Activated CD8-positive, alpha-beta memory T cell treated with anti-CD3 and anti-CD28 coated beads for 24 hours (primary cell): ENCODE measurements around the gene ELP2.
"Not testable (repeated sequence)": the region's sequence is repeated elsewhere in the genome, so short reads cannot be mapped to it uniquely, and the experiment has no call there.

ENCODE experiments used
- DNase-seq: peaks from one replicate; pipeline ENCODE4 v3.0.0-alpha.2; 2020

Gene ELP2, protein sequence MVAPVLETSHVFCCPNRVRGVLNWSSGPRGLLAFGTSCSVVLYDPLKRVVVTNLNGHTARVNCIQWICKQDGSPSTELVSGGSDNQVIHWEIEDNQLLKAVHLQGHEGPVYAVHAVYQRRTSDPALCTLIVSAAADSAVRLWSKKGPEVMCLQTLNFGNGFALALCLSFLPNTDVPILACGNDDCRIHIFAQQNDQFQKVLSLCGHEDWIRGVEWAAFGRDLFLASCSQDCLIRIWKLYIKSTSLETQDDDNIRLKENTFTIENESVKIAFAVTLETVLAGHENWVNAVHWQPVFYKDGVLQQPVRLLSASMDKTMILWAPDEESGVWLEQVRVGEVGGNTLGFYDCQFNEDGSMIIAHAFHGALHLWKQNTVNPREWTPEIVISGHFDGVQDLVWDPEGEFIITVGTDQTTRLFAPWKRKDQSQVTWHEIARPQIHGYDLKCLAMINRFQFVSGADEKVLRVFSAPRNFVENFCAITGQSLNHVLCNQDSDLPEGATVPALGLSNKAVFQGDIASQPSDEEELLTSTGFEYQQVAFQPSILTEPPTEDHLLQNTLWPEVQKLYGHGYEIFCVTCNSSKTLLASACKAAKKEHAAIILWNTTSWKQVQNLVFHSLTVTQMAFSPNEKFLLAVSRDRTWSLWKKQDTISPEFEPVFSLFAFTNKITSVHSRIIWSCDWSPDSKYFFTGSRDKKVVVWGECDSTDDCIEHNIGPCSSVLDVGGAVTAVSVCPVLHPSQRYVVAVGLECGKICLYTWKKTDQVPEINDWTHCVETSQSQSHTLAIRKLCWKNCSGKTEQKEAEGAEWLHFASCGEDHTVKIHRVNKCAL

DNA sequence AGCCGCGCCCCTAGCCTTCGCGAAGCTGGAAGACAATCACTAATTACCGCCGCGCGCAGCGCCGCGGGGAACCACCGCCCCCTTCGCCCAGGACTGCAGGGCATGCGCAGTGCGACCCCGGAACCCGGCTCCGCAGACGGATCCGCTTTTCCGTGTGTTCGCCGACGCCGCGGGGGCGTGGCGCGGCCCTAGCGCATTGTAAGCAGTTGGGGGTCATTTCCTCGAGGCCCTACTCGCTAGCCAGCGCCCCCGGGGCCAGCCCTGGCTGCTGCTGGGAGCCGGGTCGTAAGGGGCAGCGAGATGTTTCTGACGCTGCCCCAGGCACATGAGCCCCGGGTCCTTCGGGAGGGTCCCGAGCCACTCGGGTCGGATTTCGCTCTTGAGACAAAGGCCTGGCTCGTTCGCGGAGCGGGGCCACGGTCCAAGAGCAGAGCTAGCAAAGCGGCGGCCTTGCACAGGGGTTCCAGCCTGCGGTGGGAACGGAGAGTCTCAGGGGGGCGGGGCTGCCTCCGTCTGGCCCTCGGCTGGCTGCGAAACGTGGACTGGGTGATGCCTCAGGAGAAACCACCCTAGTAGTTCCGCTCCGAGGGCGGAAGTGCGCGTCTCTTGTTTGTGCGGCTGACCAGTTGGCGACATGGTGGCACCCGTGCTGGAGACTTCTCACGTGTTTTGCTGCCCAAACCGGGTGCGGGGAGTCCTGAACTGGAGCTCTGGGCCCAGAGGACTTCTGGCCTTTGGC, at the start of gene ELP2, which contains the start of gene SLC39A6:
ELP2 (plus strand) TSS at position 600 of the 739 bp plus-strand sequence; CDS start at position 635, 35 bp downstream.
SLC39A6 (minus strand) TSS at position 41 of the 739 bp plus-strand sequence. CDS start 2,333 bp downstream, outside the sequence.
- DNase-seq = peak; percentile 98

DNA sequence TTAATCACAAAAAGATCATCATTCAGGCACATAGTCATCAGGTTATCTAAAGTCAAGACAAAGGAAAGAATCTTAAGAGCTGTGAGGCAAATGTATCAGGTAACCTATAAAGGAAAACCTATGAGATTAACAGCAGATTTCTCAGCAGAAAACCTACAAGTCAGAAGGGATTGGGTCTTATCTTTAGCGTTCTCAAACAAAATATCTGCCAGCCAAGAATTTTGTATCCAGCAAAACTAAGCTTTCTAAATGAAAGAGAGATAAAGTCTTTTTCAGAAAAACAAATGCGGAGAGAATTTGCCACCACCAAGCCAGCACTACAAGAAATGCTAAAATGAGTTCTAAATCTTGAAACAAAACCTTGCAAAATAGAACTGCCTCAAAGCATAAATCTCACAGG, 48.6 kb upstream of the ELP2 start:
- DNase-seq = not testable (repeated sequence)

DNA sequence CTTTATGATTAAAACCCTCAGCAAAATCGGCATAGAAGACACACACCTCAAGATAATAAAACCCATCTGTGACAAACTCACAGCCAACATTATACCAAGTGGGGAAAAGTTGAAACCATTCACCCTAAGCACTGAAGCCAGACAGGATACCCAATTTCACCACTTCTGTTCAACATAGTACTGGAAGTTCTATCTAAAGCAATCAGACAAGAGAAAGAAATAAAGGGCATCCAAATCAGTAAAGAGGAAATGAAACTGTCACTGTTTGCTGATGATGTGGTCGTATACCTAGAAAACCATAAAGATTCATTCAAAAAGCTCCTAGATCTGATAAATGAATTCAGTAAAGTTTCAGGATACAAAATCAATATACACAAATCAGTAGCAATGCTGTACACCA, 46.0 kb upstream of the ELP2 start:
- no peak for DNase-seq

DNA sequence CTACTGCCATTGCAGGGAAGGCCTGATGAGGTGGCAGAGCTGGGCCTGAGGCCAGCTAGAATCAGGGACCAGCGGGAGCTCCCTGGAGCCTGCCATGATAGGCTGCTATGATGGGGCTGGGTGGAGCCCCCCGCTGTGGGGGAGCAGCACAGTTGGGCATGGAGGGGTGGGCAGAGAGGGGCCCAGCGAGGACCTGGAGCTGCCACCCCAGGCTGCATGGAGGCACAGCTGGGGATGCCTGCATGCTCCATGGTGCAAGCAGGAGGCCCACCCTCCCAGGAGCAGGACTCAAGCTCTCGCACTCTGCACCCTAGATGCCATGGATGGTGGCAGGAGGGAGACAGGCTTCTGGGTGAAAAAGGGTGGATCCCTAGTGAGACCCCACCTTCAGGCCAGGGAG, 44.5 kb upstream of the ELP2 start:
- no peak for DNase-seq

DNA sequence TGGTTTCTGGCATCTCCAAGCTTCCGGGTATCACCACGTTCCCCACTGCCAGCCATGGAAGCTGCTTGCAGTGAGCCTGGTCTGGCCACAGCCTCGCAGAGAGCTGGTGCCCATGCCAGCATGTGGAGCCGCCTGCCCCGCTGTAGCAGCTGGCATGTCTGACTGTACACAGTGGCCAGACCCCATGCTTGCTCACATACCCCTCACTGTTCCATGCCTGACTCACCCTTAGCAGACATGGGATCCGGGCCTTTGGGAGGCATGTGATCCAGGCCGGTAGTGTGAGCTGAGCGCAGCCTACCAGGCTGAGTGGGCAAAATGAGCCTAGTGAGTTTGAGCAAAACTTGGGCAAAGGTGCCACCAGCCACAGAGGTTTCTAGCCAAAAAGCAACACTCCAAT, 43.5 kb upstream of the ELP2 start:
- no peak for DNase-seq

DNA sequence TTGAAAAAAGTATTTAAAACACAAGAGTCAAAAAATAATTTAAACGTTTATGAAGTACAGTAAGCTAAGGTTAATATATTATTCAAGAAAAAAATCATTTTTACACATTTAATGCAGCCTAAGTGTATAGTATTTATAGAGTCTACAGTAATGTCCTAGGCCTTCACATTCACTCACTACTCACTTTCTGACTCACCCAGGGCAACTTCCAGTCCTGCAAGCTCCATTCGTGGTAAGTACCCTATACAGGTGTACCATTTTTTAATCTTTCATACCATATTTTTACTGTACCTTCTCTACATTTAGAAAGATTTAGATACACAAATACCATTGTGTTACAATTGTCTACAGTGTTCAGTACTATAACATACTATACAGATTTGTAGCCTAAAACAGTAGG, 41.4 kb upstream of the ELP2 start:
- no peak for DNase-seq

DNA sequence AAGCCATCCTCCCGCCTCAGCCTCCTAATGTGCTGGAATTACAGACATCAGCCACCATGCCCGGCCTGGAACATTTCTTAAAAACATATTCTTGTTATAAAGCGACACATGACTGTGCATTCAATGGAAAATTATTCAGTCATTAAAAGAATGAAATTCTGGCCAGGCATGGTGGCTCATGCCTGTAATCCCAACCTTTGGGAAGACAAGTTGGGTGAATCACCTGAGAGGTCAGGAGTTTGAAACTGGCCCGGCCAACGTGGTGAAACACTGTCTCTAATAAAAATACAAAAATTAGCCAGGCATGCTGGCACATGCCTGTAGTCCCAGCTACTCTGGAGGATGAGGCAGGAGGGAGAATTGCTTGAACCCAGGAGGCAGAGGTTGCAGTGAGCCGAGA, 40.7 kb upstream of the ELP2 start:
- no peak for DNase-seq

DNA sequence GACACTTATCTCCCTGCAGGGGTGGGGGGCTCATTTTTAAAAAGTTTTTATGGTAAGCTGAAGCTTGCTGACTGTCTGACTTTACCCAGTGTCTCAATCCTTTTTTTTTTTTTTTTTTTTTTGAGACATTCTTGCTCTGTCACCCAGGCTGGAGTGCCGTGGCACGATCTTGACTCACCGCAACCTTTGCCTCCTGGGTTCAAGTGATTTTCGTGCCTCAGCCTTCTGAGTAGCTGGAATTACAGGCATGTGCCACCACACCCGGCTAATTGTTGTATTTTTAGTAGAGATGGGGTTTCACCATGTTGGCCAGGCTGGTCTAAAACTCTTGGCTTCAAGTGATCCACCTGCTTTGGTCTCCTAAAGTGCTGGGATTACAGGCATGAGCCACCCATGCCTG, 37.6 kb upstream of the ELP2 start:
- DNase-seq = not testable (repeated sequence)

DNA sequence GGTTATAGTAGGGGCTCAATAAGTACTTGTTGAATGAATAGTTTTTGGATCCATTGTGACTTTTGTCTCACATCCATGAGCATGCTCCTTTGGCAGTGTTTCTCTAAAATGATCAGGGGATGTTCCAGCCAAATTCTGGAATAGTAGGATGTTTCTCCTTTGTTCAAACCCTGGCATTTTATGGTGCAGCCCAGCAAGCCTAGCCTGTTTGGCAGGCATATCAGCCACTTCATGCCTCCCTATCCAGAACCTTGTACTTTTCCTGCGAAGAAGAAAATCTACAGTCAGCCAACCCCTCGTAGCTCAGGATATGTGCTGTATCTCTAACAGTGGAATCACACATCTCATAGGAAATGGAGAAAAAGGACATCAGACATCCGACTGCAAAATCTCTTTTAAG, 35.3 kb upstream of the ELP2 start:
- DNase-seq = no peak

DNA sequence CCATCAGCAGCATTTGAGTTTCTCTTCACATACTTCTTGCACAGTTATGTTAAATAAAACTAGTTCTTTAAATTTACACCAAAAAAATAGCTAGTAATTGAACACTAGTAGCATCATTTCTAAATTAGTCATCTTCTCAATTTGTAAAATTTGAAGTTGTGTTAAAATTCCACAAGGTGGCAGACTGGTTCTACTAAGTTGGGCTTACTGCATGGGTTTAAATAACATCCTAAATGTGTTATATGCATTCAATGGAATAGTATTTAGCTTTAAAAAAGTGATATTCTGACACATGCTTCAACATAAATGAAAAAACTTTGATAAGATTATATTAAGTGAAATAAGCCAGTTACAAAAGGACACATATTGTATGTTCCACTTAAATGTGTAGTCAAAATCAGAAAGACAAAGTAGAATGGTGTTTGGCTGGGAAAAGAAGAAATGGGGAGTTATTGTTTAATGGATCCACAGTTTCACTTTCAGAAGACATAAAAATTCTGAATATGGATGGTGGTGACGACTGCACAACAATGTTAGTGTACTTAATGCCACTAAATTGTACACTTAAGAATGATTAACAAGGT, 33.7 kb upstream of the ELP2 start:
- no peak for DNase-seq

DNA sequence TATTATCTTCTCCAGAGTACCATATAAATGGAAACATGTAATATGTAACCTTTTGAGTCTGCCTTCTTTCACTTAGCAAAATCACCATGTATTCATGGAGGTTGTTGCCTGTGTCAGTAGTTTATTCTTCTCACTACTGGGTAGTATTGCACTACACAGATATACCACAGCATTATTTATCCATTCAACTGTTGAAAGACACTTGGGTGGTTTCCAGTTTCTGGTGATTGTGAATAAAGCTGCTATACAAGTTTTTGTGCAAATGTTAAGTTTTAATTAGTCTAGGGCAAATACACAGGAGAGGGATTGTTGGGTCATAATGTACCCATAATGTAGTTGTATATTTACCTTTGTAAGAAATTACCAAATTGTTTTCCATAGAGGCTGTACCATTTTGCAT, 32.7 kb upstream of the ELP2 start:
- no peak for DNase-seq

DNA sequence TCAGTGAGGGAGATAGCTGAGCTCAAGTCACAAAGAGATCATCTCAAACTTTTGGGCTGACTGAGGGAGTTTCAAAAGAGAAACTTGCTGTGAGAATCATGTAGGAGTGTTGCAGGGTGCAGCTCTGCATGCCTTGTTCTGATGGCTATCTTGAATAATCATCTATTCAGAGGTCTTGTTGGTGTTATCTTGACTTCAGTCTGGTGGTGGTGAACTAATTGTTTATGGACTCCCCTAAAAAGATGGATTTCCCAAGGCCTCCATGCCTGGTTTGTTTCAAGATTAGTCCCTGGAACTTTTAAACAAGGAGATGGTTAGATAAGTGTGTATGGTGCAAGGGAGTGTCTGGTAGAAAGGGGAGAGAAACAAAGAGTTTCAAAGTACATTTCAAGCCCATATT, 30.4 kb upstream of the ELP2 start:
- DNase-seq = no peak

DNA sequence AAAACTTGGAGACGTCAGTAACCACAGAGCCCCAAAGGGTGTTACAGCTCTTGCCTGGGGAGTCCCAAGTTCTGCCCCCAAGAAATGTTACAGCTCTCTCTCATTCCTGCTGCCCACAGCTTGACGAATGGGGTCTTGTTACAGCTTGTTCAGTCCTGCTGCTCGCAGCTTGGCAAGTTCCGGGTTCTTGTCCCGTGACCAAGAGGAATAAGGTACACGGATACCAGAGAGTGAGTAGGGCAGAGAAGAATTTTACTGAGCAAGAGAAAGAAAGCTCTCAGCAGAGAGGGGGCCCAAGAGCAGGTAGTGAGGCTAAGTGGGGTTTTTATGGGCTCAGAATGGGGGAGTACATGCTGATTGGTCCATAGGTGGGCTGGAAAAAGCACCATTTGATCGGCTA, 27.8 kb upstream of the ELP2 start:
- no peak for DNase-seq

DNA sequence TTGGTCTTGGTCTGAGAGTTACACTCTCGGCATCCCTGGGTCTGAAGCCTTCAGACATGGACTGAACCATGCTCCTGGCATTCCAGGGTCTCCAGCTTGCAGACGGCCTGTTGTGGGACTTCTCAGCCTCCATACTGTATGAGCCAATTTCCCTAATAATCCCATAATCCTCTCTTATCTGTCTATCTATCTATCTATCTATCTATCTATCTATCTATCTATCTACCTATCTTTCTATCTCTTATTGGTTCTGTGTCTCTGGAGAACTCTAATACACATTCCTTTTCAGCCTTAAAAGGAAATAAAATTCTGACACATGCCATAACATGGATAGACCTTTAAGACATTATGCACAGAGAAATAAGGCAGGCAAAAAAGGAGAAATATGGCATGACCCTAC, 24.9 kb upstream of the ELP2 start:
- DNase-seq = no peak

DNA sequence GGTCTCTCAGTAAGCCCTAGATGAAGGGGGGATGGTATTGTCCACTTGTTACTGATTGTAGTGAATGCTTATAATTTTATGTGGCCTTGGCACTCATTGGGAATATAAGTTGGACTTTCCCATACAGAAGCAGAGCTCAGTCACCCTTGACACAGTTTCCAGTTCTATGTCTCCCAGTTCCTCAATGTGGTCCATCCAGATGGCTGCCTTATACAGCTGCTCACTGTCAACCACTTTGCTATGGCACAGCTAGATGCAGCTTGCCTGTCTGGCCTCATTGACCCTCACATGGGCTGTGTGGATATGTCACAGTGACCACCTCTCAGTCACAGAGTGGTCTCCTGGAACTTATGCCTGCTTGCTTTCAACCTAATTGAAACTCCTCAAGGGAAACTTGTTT, 22.2 kb upstream of the ELP2 start:
- no peak for DNase-seq

DNA sequence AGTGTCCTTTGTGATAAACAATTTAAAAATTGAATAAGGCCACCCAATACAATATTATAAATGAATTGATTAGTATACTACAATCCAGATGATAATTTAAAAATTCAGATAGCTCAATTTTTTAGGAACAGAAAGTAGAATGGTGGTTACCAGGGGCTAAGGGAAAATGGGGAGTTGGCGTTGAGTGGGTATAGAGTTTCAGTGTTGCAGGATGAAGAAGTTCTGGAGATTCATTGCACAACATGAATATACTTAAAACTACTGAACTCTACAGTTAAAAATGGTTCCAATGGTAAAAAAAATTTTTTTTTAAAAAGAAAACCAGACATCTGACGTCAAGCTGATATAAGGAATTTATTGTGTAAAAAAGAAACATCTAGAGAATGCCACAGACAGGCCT, 21.5 kb upstream of the ELP2 start:
- no peak for DNase-seq

DNA sequence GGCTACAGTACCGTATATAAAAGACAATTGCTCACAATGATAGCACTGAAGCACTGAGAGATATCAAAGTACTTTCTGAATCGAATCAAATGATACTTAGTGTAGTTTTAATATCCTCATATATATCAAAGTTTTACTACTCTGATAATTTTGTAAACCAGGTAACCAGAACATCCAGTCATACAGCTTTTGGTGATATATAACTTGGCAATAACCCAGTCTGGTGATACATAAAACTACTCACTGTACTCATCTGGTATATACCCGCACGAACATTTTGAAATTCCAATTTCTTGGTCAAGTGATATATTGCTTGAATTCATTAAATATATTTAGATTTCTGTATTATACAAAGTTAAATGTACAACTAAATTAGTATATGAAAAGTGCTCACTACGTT, 21.1 kb upstream of the ELP2 start:
- no peak for DNase-seq

DNA sequence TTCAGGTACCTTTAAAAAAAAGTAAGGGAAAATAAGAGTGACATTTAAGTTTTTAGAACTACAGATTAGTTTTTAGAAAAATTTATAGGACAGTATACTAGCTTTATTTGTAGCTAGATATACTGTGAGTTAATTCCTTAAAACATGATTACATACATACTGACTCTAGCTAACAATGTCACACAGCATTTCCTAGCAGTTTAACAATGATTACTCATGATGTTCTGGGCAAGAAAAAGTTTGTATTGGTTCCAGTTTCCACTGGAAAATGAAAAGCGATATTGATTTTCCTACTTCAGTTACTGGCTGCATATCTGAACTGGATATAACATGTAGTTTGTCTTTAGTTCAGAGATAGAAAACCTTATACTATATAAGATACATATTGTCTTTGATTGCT, 20.0 kb upstream of the ELP2 start:
- no peak for DNase-seq

DNA sequence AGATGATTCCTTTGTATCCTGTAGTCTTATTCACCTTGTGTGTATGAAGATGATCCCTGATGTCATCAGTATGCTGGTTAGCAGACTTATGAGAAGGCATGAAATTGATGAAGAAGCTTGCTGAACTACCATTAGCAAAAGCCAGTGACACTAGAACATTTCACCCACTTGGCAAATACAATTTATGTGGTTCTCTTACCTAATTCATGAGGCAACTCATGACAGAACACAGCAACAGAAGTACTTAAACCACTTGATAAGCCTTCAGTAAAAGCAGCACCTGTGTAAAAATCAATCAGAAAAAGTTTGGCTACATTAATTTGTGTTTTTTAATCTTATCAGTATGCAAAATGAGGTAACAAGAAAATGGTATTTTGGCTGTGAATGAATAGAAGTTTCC, 17.4 kb upstream of the ELP2 start:
- no peak for DNase-seq

DNA sequence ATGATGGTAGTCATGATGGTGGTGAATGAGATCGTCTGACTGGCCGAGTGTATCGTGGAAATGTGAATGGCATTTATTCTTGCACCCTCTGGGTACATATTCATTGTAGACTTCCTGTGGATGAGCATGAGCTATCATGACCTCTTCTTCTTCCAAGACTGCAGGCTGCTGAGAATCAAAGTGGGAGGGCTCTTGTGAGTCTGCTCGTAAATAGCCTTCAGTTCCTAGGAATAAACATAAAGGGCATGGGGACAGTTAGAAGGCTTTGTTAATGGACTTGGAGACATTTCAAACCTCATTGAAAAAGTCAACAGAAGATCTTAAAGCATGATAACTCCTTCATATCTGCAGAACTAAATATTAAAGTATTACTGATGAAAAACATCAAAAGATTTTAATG, 15.4 kb upstream of the ELP2 start:
- no peak for DNase-seq

DNA sequence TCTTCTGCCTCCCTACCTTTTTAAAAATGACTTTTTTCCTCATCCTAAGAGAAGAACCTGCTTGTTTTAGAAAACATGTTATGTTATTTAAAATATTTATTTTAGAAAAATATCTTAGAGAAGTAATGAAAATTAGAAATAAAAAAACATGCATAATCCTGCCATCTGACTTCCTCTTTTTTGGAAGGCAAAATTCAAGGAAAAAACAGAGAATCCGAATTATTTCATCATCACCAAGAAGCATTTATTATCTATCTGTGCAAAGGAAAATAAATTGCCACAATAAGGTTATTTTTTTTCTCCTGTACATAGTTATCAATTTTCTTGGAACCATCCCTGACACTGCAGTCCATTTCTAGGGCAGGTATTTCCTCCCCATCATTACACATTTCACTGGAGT, 15.0 kb upstream of the ELP2 start:
- no peak for DNase-seq

DNA sequence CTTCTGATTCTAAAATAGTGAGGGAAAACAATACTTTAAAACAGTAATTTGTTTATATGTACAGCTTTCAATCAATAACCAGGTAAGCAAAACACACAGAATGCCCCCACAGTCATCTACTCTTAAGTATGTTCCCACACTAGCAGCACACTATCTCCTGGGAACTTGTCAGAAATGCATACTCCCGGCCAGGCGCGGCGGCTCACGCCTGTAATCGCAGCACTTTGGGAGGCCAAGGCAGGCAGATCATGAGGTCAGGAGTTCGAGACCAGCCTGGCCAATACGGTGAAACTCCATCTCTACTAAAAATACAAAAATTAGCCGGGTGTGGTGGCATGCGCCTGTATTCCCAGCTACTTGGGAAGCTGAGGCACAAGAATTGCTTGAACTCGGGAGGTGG, 12.9 kb upstream of the ELP2 start:
- not testable (repeated sequence) for DNase-seq

DNA sequence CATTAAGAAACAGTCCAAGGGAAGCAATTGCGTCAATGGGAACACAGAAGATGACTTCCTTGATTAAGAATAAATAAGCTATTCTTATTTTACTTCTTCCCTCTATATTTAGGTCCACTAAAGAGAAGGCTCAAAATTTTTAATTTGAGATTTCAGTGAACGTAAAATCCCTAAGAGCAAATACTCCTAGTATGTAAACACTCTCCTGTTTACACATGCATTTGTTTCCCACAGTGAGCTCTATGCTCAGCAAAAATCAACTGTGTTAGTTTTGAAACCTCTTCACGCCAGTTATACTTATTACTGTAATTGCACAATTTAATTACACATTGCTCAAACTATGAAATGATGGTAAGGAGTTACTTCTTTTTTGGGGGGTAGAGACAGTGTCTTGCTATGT, 9.4 kb upstream of the ELP2 start:
- DNase-seq = no peak
